Right renal pelvis (tissue), 4 donors: Measurements from ENCODE around the gene ALK. TPM values are rescaled to one million over a fixed set of nuclear protein-coding genes. Genes with fewer than 3 reads are reported as not detected.

Experiments
- DNase-seq, 4 donors: peaks; one replicate each; pipeline ENCODE4 v3.0.0-alpha.2; 2013; ENCODE audit warnings: low read depth in 4 of 4, low spot score in 3 of 4, missing footprints in 1 of 4
- polyA plus RNA-seq, 4 donors: library from polyadenylated mRNA; unstranded; fragments of 120-200 nt; gene quantifications; one replicate each; pipeline ENCODE4 v1.2.1, GENCODE V29; 2013; ENCODE audit not compliant: insufficient read length in 4 of 4

Gene ALK
- polyA plus RNA-seq, 4 donors = 0.11 to 0.50 (median 0.29) TPM

DNA sequence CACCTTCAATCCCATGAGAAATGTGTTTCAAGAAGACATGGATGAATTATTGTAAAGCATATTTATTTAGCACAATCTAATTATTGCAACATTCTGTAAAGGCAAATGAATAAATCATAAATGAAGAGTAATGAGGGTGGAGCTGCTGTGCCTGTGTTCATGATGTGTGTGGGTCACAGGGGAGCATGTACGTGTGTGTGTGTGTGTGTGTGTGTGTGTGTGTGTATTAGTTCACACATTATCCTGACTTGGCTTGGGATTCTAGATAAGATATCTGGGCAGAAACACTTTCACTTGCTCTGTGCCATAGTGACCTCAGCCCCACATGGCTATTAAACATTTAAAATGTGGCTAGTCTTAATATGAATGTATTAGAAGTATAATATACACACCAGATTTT, 361.8 kb downstream of the ALK start:
- DNase-seq = no peak

DNA sequence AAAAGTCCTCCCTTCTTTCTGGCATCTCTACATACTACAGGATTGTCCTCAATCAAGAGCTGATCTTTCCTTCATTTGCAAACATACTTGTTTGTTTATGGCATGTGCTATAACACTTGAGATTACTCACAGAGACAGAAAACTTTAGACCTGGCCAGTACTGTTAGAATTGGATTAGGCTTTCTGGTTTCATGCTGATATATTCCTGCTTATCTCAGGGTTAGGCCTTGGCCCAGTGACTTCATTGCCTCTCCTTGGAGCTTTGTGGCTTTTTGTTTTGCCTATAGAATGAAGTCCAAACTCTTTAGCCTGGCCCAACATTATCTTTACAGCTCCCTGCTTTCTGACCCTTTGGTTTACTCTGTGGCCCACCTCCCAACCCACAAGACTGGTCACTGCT, 363.3 kb downstream of the ALK start:
- DNase-seq = no peak

GRCh38 chr2:29557268-29557667, 364.1 kb downstream of the ALK start:
- no peak for DNase-seq

DNA sequence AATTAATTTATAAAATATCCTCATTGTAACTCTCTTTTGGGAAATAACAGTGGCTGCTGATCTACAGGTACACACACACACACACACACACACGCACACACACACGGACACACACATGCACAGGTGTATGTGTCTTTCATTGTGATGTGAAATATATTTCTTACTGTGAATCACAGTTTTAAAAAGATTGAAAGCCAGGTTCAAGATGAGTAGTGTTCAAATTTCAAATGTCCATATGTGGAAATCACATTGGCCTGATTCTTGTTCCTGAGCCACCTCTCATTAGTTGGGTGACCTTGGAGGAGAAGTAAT, 372.4 kb downstream of the ALK start:
- DNase-seq = no peak

DNA sequence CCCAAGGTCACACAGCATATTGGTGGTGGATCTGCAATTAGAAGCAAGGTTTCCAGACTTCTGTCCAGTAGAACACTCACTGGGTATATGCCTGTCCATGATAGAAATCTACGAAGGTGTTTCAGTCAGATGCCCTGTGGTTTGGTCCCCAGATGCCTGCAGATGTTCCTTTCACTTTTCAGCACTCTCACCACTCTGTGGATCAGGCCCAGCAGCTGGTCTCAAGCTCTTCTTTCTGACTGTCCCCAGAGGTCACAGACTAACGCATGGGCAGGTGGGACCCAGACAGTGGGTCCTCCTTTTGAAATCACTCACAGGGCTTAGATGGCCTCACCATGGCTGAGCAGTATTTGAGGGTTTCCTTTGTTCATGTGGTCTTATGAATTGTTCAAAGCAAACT, 376.5 kb downstream of the ALK start:
- no peak for DNase-seq

- DNase-seq = no peak
Measured at GRCh38 chr2:29544031-29544430, 377.4 kb downstream of the ALK start.

- no peak for DNase-seq
Measured at GRCh38 chr2:29535188-29535587, 386.2 kb downstream of the ALK start.

GRCh38 chr2:29532436-29532835, 388.9 kb downstream of the ALK start:
- DNase-seq = no peak

DNA sequence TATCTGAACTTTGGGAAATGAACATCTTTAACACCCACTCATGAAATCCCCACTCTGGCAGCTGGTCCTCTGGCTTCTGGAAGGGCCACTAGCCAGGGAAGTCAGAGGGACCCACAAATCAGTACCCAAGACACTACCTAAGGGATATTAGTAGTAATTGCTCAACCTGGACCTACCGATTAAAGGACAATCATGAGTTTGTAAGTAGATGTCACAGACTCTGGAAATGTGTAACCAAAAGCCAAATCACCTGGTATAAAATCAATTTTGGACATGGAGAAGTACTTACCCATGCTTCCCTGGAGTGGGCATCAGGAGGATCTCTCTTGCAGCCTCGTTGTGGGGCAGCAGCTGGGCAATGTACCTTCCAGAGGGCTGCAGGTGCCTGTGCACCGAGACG, 389.8 kb downstream of the ALK start:
- DNase-seq = no peak

GRCh38 chr2:29530281-29530680, 391.1 kb downstream of the ALK start:
- no peak for DNase-seq

DNA sequence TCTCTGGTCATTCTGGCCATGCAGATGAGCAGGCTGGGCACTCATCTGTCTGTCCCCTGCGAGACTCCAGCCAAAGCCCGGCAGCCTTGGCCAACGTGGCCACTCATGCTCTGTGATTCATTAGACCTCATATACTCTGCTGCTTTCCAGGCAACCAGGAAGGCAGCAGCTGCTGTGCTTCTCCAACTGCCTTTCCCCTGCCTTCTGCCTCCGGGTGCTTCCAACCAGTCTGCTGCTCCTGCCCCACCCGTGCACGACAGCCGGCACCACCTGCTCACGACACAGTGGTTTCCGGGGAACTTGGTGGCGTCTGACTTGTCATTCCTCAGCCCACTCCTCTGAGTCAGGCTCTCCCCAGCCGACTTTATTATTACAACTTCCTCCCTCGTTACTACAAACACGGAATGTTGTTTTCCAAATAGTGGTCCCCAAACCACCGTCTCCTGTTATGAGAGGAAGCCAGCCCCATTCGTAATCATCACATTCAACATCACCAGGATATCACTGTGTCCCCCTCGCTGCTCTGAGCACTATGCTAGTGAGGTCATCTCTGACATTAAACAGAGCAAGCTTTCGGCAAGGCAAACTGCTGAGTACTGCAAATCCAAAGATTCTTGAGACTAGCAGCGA, 392.4 kb downstream of the ALK start:
- peak; percentile 29 to 47 (median 42) for DNase-seq

DNA sequence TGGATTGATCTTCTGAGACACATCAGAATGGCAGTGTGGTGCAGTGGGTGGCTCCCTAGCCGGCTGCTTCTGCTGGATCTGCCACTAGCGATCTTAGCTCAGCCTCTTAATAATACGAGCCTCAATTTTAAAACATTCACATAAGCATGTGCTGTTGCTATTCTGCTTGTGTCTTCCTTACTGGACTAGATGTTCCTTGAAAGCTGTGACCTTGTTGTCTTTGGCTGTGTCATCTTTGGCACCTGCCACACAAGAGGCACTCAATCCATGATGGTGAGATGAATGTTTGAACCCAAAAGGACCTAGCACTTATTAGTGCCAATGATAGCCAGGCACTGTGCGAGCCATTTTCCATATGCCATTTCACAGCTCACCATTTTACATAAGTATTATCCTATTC, 393.0 kb downstream of the ALK start:
- DNase-seq = no peak

GRCh38 chr2:29527947-29528346, 393.4 kb downstream of the ALK start:
- no peak for DNase-seq

DNA sequence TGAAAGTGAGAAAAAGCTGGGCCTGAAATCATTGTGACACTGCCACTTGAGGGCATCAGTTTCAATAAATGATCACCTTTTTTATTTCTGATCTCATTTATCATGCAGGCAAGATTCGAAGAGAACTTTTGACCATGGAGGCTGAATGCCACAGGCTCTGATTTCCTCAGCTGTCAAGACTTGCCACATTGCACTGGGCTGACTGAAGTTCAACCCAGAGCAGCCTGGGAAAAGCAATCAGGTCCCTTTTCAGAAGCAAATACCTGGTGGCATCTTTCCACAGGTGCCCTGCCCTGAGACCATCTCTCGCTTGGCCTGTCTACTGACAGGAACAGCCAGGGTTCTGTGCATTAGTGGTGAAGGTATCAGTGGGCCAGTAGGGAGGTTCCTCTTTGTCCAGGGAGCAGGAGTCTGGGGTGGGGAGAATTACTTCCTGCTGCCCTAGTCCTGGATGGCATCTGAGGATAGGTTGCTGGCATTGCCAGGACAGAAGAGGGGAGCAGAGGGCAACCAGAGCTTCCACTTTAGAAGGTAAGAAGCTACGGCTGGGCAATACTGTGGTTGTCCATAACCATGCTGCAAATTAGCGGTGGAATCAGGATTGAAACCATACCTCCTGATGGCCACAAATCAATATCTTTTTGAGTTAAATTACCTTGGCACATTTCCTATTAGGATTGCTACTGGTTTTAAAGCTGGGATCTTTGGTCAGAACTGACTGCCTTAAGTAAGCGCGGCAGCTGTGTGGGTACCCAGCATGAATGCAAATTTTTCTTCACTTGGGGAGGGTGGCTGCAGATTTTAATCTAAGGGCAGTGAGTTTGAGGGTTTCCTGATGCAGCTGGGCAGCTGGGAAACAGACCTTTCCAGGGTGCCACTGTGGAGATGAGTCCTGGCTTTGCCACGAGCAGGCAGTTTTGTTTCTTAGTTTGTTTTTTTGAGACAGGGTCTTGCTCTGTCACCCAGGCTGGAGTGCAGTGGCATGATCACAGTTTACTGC, 394.5 kb downstream of the ALK start:
- no peak for DNase-seq

DNA sequence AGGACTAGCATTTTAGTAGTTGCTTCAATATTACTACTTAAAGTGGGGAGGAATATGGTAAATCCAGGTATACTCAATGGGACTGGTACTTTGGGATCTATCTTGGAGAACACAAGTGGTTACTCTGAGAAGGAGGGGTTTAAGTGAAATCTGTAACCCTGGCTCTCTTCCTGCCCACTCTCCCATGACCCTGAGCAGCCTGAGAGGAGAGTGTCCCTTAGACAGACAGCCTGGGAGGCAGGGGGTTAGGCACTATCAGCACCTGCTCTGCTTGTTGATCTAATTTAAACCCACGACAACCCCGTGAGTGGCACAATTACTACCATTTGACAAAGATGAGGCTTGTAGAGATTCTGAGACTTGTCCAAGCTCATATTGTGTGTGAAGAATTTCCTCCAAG, 395.5 kb downstream of the ALK start:
- no peak for DNase-seq

DNA sequence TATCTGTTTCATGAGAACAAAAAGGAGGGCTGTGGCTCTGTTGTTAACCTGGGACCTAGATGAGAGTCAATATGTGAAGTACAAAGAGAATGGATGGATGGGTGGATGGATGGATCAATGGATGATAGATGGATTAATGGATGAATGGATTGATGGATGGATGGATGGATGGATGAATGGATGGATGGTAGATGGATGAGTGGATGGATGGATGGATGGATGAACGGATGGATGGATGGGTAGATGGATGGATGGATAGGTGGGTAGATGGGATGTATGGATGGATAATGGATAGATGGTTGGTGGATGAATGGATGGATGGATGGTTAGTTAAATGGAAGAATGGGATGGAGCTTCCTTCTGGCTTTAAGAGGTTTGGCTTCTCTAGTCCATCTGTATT, 396.7 kb downstream of the ALK start:
- no peak for DNase-seq

GRCh38 chr2:29522951-29523669, 398.3 kb downstream of the ALK start:
- no peak for DNase-seq

DNA sequence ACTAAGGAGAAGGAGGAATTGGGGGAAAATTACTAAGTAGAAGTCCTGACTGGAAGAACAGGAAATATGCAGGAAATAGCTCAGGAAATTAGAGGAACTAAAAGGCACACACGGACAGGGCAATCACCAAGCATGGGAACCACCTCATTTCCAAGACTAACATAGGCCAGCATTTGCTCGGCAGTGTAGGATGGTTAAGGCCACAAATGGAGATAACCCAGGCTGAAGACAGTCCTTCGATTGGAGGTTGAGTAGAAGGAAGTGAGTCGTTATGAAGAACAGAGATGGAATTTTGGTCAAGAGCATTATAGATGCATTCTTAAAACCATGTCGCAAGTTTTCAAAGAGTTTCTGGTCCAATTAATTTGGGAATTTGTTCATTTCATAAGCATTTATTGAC, 401.4 kb downstream of the ALK start:
- no peak for DNase-seq

GRCh38 chr2:29519338-29519925, 402.0 kb downstream of the ALK start:
- no peak for DNase-seq

- no peak for DNase-seq
Measured at GRCh38 chr2:29518646-29519337, 402.6 kb downstream of the ALK start.

DNA sequence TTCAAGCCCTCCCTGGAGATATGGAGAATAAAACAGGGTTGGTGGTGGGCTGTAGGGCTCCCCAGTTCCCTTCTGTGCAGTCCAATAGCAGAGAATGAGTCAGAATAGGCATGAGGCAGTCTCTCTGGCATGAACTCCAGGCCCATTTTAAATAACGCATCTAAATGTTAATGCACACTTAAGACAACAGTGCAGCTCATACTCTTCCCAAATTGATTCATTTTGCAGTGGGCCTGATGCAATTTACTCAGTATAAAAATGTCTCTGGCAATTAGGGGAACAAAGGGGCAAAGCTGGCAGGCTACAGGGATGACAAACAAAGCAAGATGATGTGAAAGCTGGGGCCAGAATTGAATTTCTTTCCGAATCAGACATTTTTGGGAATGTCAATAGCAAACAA, 403.4 kb downstream of the ALK start:
- DNase-seq = no peak
